Ovary (tissue), 3 donors: ENCODE data around the gene PTPN13.

Experiments used
- CTCF ChIP-seq, 3 donors: fragments of 450-650 bp in 2 of 3; fragments of 200-600 bp in 1 of 3; IDR thresholded peaks; one replicate each; pipeline versions ENCODE4 v1.5.1 to v1.8.0; 2016 to 2022; ENCODE audit warnings: antibody characterized with exemption in 3 of 3, mild to moderate bottlenecking in 1 of 3
- EP300 ChIP-seq: sonication (generic); formaldehyde crosslinking; IDR thresholded peaks from one replicate; pipeline ENCODE4 v1.6.1; 2017; ENCODE audit warnings: antibody characterized with exemption
- POLR2A ChIP-seq: fragments of 450-650 bp; IDR thresholded peaks from one replicate; pipeline ENCODE4 v1.6.1; 2017; ENCODE audit warnings: antibody characterized with exemption, mild to moderate bottlenecking, moderate library complexity
- donor health status: DM: no; HTN: no; CAD: no.

- TF ChIP-seq CTCF (IDR thresholded peaks at IDR 0.05) (no peak), EP300 (no peak), POLR2A (no peak)
Measured at GRCh38 chr4:86565651-86566050, 28.5 kb upstream of the PTPN13 start.
